GM19043 (cell line): ENCODE measurements around the gene HCN3.
"Not testable (repeated sequence)": the region's sequence is repeated elsewhere in the genome, so short reads cannot be mapped to it uniquely, and the experiment has no call there.

Experiments used
- ATAC-seq: cut with Tn5 transposase; IDR thresholded peaks from one replicate; pipeline ENCODE4 v1.9.1; 2021; ENCODE audit warnings: low read depth; ENCODE audit not compliant: unreplicated experiment

Gene HCN3

DNA sequence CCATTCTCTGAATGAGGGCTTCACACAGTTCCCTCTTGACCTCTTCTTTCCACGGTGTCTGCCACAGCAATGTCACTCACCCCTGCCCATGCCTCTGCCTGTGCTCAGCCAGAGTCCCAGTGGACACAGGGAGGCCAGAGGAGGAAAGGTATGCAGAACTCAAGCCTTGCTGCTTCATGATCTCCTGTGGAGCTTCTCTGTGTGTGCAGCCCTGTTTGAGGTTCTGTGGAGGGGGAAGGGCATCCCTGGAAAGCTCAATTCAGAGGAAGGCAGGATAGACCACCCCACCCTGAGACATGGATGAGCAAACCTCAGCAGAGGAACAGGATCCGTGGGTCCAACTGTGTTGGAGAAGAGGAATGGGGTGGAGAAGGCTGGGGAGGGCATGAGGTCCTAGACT, 2.0 kb downstream of the HCN3 start:
- ATAC-seq = no peak

- no peak for ATAC-seq
Measured at GRCh38 chr1:155282488-155283091, 5.3 kb downstream of the HCN3 start.

GRCh38 chr1:155284476-155284875, 7.2 kb downstream of the HCN3 start:
- ATAC-seq = no peak

GRCh38 chr1:155285063-155285462, 7.8 kb downstream of the HCN3 start:
- ATAC-seq = no peak

- ATAC-seq = no peak
Measured at GRCh38 chr1:155285631-155286044, 8.4 kb downstream of the HCN3 start.

DNA sequence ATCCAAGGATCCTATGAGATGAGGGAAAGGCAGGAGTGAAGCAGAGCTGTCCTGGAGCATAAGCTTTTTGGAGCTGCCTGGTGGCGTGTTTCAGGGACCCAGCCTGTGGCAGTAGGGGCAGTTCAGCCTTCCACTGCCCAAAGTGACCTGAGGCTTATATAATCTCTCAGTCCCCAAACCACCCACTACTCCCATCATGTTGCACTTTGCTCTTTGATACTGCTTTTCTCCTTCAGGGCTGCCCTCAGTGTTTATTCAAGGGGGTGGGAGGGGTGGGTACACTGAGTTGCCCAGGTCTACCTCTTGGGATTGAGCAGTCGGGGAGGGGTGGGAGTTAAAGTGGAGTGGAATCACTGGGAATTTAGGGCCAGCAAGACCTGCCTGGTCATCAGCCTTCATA, 9.3 kb downstream of the HCN3 start:
- no peak for ATAC-seq

- ATAC-seq = no peak
Measured at GRCh38 chr1:155287987-155288543, 10.8 kb downstream of the HCN3 start.

GRCh38 chr1:155291006-155291405, 13.7 kb downstream of the HCN3 start:
- not testable (repeated sequence) for ATAC-seq

DNA sequence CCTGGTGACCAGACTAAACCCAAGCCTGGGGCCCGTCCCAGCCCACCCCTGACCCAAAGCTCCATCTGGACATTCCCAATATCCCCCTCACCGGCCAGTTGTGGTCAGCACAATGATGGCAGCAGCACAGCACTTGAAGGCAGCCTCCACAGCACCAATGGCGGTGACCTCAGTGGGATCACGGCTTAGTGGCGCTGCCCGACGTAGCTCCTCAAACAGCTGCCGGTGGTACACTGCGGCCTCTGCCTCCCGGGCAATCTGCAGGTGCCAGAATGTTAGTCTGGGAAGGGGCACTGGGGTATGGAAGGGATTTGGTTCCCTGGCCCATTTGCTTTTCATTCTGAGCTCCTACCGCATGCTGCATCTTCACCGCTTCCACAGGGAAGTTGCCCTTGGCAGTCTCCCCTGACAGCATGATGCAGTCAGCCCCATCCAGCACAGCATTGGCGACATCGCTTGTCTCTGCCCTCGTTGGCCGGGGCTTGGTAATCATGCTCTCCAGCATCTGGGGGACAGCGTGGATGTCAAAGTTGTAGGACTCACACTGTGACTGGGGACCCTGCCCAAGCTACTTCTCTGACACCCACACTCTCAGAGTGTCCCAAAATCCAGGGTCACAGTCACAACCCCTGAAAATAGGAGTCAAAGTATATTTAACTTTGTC, 16.0 kb downstream of the HCN3 start:
- no peak for ATAC-seq

DNA sequence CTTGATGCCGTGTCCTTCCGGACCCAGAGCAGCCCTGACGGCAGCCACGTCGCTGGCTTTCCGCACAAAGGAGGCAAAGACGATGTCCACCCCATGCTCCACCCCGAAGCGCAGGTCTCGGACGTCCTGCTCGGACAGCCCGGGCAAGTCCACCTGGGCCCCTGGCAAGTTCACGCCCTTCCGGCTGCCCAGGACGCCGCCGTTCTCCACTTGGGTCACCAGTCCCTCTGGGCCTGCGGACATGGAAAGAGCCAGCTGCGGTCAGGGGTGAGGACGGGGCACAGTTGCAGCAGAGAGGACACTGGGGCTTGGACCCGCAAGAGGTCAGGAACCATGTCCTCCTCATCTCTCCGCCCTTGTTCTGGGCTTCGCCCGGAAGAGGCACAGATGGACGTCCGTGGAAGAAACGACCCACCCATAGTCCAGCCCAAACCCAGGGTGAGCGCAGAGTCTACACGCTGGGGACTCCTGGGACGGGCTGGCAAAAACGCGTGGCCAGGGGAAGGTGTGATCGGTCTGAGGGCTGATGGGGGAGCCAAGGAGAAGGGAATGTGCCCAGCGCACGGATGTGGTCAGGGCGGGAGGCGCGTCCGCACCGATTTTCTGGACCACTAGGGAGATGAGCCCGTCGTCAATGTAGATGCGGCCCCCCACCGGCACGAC, 17.4 kb downstream of the HCN3 start:
- ATAC-seq = no peak

DNA sequence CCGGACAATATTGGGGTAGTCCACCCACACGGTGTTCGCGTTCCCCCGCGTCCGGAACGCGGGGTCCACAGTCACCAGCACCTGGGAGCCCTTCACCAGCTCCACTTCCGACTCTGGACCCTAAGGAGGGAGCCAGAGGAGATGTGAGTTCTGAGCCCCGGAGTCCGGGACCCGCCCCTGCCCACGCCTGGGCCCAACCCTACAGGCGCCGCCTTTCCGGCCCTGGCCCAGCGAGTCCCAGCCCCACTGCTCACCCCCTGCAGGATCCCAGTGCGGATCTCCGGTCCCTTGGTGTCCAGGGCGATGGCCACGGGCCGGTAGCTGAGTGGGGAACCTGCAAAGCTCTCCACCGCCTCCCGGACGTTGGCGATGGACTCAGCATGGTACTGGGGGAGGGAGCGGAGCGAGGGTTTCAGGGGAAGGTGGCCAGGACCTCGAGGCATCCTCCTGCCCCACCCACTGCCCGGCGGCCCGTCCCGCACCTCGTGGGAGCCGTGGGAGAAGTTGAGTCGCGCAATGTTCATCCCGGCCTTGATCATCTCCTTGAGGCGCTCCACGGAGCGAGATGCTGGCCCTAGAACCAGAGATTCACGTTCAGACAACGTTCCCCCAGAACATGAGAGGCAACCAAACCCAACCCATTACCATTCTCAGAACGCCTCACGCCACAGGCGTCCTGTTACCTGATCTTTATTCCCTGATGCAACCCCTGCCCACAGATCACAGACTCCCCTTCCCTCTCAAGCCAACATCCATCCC, 18.1 kb downstream of the HCN3 start:
- ATAC-seq = no peak

- no peak for ATAC-seq
Measured at GRCh38 chr1:155295942-155296267, 18.6 kb downstream of the HCN3 start.

DNA sequence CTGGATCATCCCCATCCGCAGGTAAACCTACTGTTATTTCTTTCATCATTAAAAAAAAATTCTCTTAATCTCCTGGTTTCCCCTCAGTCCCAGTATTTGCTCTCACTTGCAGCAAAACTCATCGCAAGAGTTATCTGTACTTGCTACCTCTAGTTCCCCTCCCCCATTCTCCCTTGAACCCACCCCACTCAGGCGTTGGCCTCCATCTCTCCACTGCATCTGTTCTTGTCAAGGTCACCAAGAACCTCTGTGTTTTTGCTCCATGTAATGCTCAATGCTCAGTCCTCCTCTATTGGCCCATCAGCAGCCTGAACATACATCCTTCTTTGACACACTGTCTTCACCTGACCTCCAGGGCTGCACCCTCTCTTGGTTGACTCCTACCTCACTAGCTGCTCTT, 19.4 kb downstream of the HCN3 start:
- no peak for ATAC-seq

DNA sequence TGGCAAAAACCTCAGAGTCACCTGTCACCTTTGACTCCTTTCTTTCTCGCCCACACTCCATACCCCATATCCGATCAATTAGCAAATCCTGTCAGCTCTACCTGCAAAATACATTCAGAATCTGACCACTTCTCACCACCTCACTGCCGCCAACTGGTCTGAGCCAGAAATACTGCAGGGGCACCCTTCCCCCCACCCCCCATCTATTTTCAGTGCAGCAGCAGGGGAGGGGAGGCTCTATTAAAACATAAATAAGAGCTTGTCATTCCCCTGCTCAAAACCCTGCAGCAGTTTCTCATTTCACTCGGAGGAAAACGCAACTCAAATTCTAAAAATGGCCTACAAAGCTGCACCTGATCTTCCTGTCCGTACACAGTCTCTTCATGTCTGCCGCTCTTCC, 20.1 kb downstream of the HCN3 start:
- ATAC-seq = no peak

DNA sequence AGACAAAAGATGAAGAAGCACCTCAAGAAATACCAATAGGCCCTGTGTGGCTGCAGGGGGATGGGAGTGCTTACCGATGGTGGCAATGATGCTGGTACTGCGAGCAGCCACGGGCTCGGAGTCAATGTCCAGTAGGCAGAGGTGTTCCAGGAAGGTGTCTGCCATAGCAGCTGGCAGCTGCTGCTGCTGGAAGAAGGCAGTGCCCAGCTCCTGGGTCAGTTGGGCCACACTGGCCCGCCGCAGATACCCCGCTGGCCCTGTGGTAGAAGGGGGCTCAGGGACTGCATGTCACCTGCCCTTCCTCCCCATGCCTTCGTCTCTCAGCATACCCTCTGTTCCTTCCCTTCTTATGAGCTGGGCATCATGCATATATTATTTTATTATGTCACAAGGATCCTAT, 22.8 kb downstream of the HCN3 start:
- ATAC-seq = no peak

GRCh38 chr1:155300553-155301329, 23.5 kb downstream of the HCN3 start:
- no peak for ATAC-seq

- no peak for ATAC-seq
Measured at GRCh38 chr1:155301342-155301841, 24.1 kb downstream of the HCN3 start, which contains the start of gene PKLR. TSS of gene PKLR (minus strand) at chr1:155301438. CDS start at chr1:155301395, 43 bp downstream.

GRCh38 chr1:155304558-155305063, 27.3 kb downstream of the HCN3 start:
- ATAC-seq = no peak

- ATAC-seq = no peak
Measured at GRCh38 chr1:155305881-155306391, 28.7 kb downstream of the HCN3 start.
